SK-N-SH (cell line): ENCODE results near the gene PKD1. TPM values are rescaled to one million over a fixed set of nuclear protein-coding genes. Genes with fewer than 3 reads are reported as not detected.
"Not testable (repeated sequence)": the region's sequence is repeated elsewhere in the genome, so short reads cannot be mapped to it uniquely, and the experiment has no call there.

Source experiments
- CTCF ChIA-PET: fragments of 300-600, 350-600 bp; formaldehyde crosslinking; extraction: SDS; loops from one replicate; lab custom pipeline; 2021; lab: Yijun Ruan, JAX
- POLR2A ChIA-PET: fragments of 350-600 bp; sonication (Branson Sonifier 250); formaldehyde crosslinking; extraction: SDS; loops from one replicate; lab custom pipeline; 2020; ENCODE audit warnings: antibody characterized with exemption, inconsistent platforms; lab: Yijun Ruan, JAX
- DNase-seq: peaks from one replicate; pipeline ENCODE4 v3.0.0; 2012
- H2AFZ ChIP-seq: fragments of 200-600 bp; sonication (generic); 2 replicates; pipeline ENCODE4 v1.8.1; 2016; ENCODE audit warnings: antibody characterized with exemption, mild to moderate bottlenecking, low read depth
- H3F3A ChIP-seq: fragments of 200-600 bp; sonication (generic); replicated peaks from 2 replicates; pipeline ENCODE3; 2016; ENCODE audit warnings: antibody characterized with exemption, mild to moderate bottlenecking; ENCODE audit not compliant: insufficient read depth
- H3K27ac ChIP-seq, 2 experiments: fragments of 200-500 bp in 1 of 2; fragments of 200-600 bp in 1 of 2; sonication (Bioruptor generic) in 1 of 2; sonication (generic), shearing (Covaris generic) in 1 of 2; 2 replicates each; pipeline versions ENCODE4 v1.5.1 to v1.6.1; 2014 to 2016; ENCODE audit warnings: low read depth in 2 of 2, inconsistent platforms in 1 of 2, low read length in 1 of 2, mild to moderate bottlenecking in 1 of 2, mixed read lengths in 1 of 2
- H3K27me3 ChIP-seq: fragments of 200-600 bp; sonication (generic), shearing (Covaris generic); 2 replicates; pipeline ENCODE4 v1.6.1; 2016; ENCODE audit warnings: mixed run types; ENCODE audit not compliant: insufficient read depth
- H3K36me3 ChIP-seq, 2 experiments: fragments of 200-500 bp in 1 of 2; fragments of 200-600 bp in 1 of 2; sonication (Bioruptor generic) in 1 of 2; sonication (generic) in 1 of 2; replicated peaks in 1 of 2; 2 replicates each; pipeline versions ENCODE3 to v1.5.1; 2014 to 2016; ENCODE audit warnings: low read length in 1 of 2, mild to moderate bottlenecking in 1 of 2; ENCODE audit not compliant: insufficient read depth in 2 of 2, control insufficient read depth in 1 of 2
- H3K4me1 ChIP-seq, 2 experiments: fragments of 200-500 bp in 1 of 2; fragments of 200-600 bp in 1 of 2; sonication (Bioruptor generic) in 1 of 2; sonication (generic), shearing (Covaris generic) in 1 of 2; 2 replicates each; pipeline versions ENCODE4 v1.5.1 to v1.6.1; 2014 to 2016; ENCODE audit warnings: low read depth in 1 of 2, low read length in 1 of 2, mixed run types in 1 of 2; ENCODE audit not compliant: insufficient read depth in 2 of 2, control insufficient read depth in 1 of 2
- H3K4me2 ChIP-seq: fragments of 200-600 bp; sonication (generic), shearing (Covaris generic); 2 replicates; pipeline ENCODE4 v1.6.1; 2017; ENCODE audit warnings: mixed run types
- H3K4me3 ChIP-seq, 2 experiments: fragments of 200-500 bp in 1 of 2; fragments of 200-600 bp in 1 of 2; sonication (Bioruptor generic) in 1 of 2; sonication (generic), shearing (Covaris generic) in 1 of 2; 2 replicates each; pipeline versions ENCODE4 v1.5.1 to v1.8.1; 2014 to 2016; ENCODE audit warnings: low read depth in 2 of 2, inconsistent platforms in 1 of 2, low read length in 1 of 2, mild to moderate bottlenecking in 1 of 2, mixed read lengths in 1 of 2, moderate library complexity in 1 of 2
- H3K79me2 ChIP-seq: fragments of 200-600 bp; sonication (generic); 2 replicates; pipeline ENCODE4 v1.8.1; 2017; ENCODE audit warnings: mild to moderate bottlenecking; ENCODE audit not compliant: insufficient read depth
- H3K9ac ChIP-seq: fragments of 200-600 bp; sonication (generic); 2 replicates; pipeline ENCODE4 v1.6.1; 2017; ENCODE audit warnings: mixed run types
- H3K9me2 ChIP-seq: fragments of 200-600 bp; sonication (generic); 2 replicates; pipeline ENCODE4 v1.6.1; 2017; ENCODE audit warnings: mixed run types
- H3K9me3 ChIP-seq: fragments of 200-600 bp; sonication (generic); 2 replicates; pipeline ENCODE4 v1.6.1; 2017; ENCODE audit warnings: mixed run types, mild to moderate bottlenecking, moderate library complexity
- H4K20me1 ChIP-seq: fragments of 200-600 bp; sonication (generic); 2 replicates; pipeline ENCODE4 v1.6.1; 2017; ENCODE audit warnings: mild to moderate bottlenecking, mixed run types; ENCODE audit not compliant: insufficient read depth
- RAD21 ChIP-seq: IDR thresholded peaks from 2 replicates; pipeline ENCODE4 v1.6.1; 2012; ENCODE audit warnings: mild to moderate bottlenecking, low read length
- SMC3 ChIP-seq: IDR thresholded peaks from 2 replicates; pipeline ENCODE4 v1.6.1; 2012; ENCODE audit warnings: low read depth, low read length, improper control_type of control experiment
- WGBS: methylation state at CpG from one replicate; pipeline ENCODE4 v1.1.6; 2017; ENCODE audit warnings: low lambda C conversion rate; 5-methylcytosine and 5-hydroxymethylcytosine counted together
- polyA plus RNA-seq, 3 experiments: library from polyadenylated mRNA; depleted of rRNA; stranded (reverse); fragments of >200 nt; gene quantifications; 2 replicates each; pipeline ENCODE4 v1.2.3, GENCODE V29; 2012
- TF ChIP-seq, protein P1 (sequence below): fragments of 200-600 bp; sonication (generic); IDR thresholded peaks from 2 replicates; pipeline ENCODE4 v1.6.1; 2017; ENCODE audit warnings: antibody characterized with exemption, mild to moderate bottlenecking, moderate library complexity

PKD1 gene
- polyA plus RNA-seq, 1 of the 3 experiments (the other 2 are of a cell fraction): 47.4 TPM

DNA sequence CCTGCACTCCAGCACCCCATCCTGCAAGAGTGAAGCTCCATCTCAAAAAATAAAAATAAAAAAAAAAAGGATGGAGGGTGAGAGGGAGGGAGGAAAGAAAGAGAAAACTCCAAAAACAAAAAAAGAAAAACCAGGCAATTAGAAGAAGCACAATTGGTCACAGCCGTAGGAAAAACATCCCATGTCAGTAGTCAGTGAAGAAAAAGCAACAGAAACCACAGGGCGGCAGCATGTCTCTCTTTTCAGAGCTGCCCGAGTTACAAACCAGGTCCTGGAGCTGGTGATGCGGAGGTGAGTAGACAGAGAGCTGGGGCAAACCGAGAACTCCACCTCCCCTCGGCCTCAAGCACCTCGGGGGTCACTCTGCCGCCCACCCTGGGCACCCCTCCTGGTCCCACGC is 14.4 kb downstream of the PKD1 start:
- not testable (repeated sequence) for H3K4me2 ChIP-seq, H3K9me3 ChIP-seq, H3K27me3 ChIP-seq, H3K9ac ChIP-seq, H3K9me2 ChIP-seq, DNase-seq, H3K36me3 ChIP-seq, H3F3A ChIP-seq, H3K4me3 ChIP-seq, H3K27ac ChIP-seq, H2AFZ ChIP-seq
- CTCF ChIA-PET: interaction anchor here (0.6 to 1.7 kb wide), 6 partner anchors 18 to 98 kb away, joined by 3 to 16 read pairs (median 3); no protein-coding TSS in a partner anchor
- TF ChIP-seq RAD21: peak; percentile 65
- TF ChIP-seq, protein P1, sequence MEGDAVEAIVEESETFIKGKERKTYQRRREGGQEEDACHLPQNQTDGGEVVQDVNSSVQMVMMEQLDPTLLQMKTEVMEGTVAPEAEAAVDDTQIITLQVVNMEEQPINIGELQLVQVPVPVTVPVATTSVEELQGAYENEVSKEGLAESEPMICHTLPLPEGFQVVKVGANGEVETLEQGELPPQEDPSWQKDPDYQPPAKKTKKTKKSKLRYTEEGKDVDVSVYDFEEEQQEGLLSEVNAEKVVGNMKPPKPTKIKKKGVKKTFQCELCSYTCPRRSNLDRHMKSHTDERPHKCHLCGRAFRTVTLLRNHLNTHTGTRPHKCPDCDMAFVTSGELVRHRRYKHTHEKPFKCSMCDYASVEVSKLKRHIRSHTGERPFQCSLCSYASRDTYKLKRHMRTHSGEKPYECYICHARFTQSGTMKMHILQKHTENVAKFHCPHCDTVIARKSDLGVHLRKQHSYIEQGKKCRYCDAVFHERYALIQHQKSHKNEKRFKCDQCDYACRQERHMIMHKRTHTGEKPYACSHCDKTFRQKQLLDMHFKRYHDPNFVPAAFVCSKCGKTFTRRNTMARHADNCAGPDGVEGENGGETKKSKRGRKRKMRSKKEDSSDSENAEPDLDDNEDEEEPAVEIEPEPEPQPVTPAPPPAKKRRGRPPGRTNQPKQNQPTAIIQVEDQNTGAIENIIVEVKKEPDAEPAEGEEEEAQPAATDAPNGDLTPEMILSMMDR: peak; percentile 35
- TF ChIP-seq SMC3: peak; percentile 38; the same call in 1 of the 2 replicates
- POLR2A ChIA-PET: interaction anchor here (1.5 kb wide), 1 partner anchor 34 kb away, joined by 5 read pairs; the partner anchor contains the start of gene TRAF7
- peaks cover 18% of the 10 kb centered on the region for H4K20me1 ChIP-seq
- H3K79me2 ChIP-seq: peaks cover 64% of the 10 kb centered on the region
- H3K4me1 ChIP-seq: peaks cover 15 to 46% of the 10 kb centered on the region in 2 experiments; a peak in 3 of 4 replicates
- WGBS: 56% methylated on average over 4 of the region's 9 CpGs

DNA sequence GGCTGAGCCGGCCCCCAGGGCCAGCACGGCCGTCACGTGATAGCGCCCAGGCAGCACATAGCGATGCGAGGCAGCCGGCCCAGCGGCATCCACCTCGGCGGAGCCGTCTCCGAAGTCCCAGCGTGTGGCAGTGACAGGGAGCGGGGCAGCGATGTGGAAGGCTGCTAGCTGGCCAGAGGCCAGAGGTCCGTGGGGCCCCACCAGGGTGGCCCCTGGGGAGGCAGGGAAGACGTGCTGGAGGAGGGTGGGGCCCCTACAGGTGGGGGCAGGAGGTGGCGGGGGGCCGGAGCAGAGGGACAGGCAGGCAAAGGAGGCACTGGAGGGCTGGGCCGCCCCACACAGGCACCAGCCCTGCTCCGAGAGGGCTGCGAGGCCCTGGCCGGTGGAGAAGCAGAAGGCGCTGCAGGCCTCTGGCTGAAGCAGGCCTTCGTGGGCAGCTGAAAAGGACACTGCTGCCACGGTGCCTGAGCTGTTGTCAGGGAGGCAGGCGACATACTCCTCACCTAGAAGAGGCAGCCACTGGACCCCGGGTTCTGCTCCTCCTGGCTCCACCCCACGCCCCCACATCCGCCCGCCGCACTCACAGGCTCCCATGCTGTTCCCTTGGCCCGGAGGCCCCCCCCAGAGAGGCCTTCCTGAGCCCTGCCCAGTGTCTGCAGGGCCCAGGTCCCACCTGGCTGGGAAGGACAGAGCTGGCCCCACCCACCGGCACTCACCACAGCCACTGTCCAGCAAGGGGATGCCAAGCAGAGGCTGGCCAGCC is 17.6 kb downstream of the PKD1 start:
- H3K4me3 ChIP-seq, CTCF ChIA-PET, DNase-seq, H3K36me3 ChIP-seq, H3K27me3 ChIP-seq, H3K27ac ChIP-seq, H3K9me2 ChIP-seq, H3K9ac ChIP-seq, H3K9me3 ChIP-seq, H3F3A ChIP-seq, H3K4me2 ChIP-seq, POLR2A ChIA-PET, H2AFZ ChIP-seq: not testable (repeated sequence)
- H3K79me2 ChIP-seq: peaks cover 39% of the 10 kb centered on the region
- peaks cover 19% of the 10 kb centered on the region for H4K20me1 ChIP-seq
- 97% methylated on average over 11 of the region's 35 CpGs for WGBS
- H3K4me1 ChIP-seq: peaks cover 0 to 17% of the 10 kb centered on the region in 2 experiments; a peak in 1 of 4 replicates

DNA sequence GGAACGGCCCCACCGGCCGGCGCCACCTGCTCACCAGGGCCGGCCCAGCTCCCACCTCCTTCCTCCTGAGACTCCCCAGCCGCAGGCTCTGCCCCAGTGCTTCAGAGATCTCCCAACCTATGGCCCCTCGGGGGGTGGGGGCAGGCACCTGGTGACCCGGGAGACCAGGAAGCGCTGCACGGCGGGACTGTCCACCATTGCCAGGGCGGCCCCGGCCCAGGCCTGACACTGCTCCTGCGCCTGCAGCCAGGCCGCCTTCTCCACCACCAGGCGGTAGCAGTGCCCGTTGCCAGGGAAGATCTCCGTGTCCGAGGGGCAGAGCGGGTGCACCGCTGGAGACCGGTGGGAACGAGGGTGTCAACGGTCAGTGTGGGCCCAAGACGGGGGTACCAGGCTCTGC is 18.4 kb downstream of the PKD1 start:
- H3K79me2 ChIP-seq: peaks cover 31% of the 10 kb centered on the region

DNA sequence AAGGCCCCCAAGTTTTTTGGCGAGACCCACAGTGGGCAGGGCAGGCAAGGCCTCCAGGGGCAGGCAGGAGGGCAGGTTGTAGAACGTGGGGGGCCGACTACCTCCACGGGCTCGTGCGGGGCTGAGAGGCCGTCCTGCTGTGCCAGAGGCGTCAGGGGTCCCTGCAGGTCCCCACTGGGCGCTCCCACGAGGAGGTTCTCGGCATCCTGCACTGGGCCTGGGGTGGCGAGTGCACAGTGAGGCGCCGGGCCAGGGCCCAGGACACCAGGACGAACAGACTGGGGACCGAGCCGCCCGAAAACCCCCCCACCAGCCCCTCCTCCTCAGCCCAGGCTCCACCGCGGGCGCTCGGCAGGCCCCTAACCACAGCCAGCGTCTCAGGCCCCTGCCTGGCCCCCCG is 19.3 kb downstream of the PKD1 start:
- H2AFZ ChIP-seq, CTCF ChIA-PET, DNase-seq, H3K27ac ChIP-seq, POLR2A ChIA-PET, H3K9ac ChIP-seq, H3K4me1 ChIP-seq, H3K27me3 ChIP-seq, H3F3A ChIP-seq, H3K4me2 ChIP-seq, H3K9me3 ChIP-seq, H3K9me2 ChIP-seq, H3K4me3 ChIP-seq: not testable (repeated sequence)
- Histone ChIP-seq H3K79me2 (peaks cover 22% of the 10 kb centered on the region), H3K36me3 (peaks cover 0 to 12% of the 10 kb centered on the region in 2 experiments), H4K20me1 (peaks cover 15% of the 10 kb centered on the region)
- 100% methylated on average over 4 of the region's 24 CpGs for WGBS

More for the DNA sequence above, 18.4 kb downstream of the PKD1 start:
- H3F3A ChIP-seq, H3K4me3 ChIP-seq, H3K36me3 ChIP-seq, H3K4me2 ChIP-seq, POLR2A ChIA-PET, H3K27ac ChIP-seq, H3K9me3 ChIP-seq, H3K9ac ChIP-seq, H3K27me3 ChIP-seq, CTCF ChIA-PET, DNase-seq, H3K9me2 ChIP-seq, H3K4me1 ChIP-seq, H2AFZ ChIP-seq: not testable (repeated sequence)
- 100% methylated on average over 8 of the region's 25 CpGs for WGBS
- peaks cover 19% of the 10 kb centered on the region for H4K20me1 ChIP-seq
